ENCODE measurements around the gene NRN1. TPM values are rescaled to one million over a fixed set of nuclear protein-coding genes. Genes with fewer than 3 reads are reported as not detected.
"Not testable (repeated sequence)": the region's sequence is repeated elsewhere in the genome, so short reads cannot be mapped to it uniquely, and the experiment has no call there.

The NRN1 gene, protein sequence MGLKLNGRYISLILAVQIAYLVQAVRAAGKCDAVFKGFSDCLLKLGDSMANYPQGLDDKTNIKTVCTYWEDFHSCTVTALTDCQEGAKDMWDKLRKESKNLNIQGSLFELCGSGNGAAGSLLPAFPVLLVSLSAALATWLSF
- 20.0 TPM for total RNA-seq
- long read RNA-seq, transcript NRN1-201 (3 exons, 1,624 nt), result major isoform, 130 of 186 reads
- long read RNA-seq, partial matches to known transcripts, result 16 of 186 reads
- long read RNA-seq, other reads (novel, unspliced or antisense), result 39 of 186 reads

DNA sequence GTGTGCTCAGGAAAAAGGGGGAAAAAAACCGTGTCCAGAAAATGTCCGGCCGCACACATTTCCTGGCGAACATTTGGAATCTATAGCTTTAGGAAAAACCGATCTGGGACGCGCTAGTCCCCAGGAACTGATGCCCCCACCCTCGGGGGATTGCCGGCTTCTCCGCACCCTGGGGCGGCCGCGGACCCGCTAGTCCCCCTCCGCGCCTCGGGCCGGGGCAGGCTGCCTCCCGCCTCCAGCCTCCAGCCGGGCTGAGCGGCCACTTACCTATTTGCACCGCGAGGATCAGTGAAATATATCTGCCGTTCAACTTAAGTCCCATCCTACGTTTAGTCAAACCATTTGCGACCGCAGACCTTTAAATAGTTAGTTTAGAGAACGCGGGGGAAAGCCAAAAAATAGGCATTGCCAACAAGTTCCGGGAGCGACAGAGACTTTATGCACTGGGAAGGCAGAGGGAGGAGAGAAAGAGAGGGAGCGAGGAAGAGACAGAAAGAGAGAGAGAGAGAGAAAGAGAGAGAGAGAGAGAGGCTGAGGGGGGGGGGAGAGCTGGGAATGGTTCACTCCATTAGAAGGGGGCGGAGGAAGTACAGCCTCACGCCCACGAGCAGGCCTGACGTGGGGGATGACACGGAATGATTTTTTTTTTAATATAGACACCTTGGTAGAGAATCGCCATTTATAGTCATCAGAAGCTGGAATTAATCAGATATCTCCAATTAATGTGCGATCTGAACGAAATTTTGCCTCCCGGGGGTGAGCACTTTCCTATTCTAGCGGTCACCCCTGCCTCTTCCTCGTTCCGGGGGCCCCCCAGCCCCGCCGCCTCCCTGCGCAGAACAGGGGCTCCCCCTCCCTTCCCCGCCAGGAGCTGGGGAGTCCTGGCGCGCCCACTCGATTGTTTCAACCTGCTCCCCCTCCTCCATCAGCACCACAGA, at the start of gene NRN1:
TSS of gene NRN1 (minus strand) at position 498 of the 938 bp plus-strand sequence. CDS start at position 322, 176 bp downstream.
- DNase-seq (ENCODE audit: low spot score), result no peak

DNA sequence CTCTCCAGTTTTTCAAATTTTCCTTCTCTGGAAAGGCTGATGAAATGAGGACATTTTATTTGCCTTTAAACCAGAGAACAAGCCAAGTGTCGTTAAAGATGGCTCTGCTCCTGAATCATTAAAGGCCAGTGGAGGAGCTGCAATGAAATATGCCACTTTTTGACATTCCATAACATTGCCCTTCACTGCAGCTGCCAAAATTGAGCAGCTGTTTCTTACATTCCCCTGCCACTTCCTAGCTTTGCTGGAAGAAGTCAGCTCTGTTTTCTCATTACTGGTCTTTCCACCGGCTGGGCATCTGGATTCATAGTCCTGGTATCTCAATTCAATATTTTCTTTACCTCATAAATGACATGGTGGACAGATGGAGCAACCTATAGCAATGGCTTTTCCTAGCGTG, 45.5 kb upstream of the NRN1 start:
- no peak for DNase-seq (ENCODE audit: low spot score)

DNA sequence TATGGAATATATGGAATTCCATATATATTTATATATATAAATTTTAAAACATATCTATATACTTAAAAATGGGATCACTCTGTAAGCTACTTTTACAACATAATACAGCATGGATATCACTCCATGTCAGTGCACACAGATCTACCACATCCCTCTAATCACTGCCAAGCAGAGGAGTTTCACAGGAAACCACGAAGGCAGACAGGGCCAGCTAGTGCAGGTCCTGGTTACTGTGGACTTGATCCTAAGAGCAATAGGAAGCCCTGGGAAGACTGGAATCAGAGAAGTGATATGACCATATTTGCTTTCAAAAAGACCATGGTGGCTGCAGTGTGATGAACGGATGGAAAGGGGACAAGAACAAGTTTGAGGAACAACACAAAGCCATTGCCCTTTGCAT, 40.0 kb upstream of the NRN1 start:
- DNase-seq (ENCODE audit: low spot score), result no peak

DNA sequence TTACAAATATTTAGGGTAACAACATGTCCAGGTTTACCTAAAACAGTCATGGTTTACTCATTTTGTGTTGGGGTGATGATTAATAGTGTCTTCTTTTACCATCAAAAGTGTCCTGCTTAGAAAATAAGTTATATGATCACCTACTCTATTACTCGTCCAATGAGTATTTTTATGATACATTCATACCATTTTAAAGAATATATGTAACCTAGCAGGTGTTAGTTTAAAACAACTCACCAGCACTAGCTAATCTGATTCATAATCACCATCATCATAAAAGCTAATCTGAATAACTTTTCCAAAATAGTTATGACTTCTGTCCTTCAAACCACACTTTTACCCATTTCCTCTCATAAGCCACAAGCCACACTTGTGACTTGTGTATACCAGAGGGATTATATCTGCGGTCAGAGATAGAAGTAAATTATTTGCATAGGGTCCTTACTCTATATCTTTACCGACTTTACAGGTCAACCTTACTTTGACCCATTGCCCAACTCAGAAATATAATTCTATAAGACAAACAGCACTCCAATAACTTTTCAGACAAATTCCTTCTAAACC, 33.3 kb upstream of the NRN1 start:
- DNase-seq (ENCODE audit: low spot score), result no peak

DNA sequence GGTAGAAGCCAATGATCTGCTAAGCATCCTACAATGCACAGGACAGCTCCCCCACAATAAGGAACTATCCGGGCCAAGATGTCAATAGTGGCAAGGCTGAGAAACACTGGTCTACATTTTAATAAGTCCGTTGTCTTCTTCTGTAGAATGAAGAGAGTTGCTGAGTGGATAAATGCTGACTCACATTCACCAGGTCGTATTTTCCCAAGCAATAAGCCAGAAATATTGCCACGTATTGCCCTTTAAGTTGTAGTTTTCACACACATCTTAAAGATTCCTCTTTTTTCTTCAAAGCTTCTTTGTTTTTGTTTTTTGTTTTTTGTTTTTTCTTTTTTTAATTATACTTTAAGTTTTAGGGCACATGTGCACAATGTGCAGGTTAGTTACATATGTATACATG, 30.5 kb upstream of the NRN1 start:
- no peak for DNase-seq (ENCODE audit: low spot score)

DNA sequence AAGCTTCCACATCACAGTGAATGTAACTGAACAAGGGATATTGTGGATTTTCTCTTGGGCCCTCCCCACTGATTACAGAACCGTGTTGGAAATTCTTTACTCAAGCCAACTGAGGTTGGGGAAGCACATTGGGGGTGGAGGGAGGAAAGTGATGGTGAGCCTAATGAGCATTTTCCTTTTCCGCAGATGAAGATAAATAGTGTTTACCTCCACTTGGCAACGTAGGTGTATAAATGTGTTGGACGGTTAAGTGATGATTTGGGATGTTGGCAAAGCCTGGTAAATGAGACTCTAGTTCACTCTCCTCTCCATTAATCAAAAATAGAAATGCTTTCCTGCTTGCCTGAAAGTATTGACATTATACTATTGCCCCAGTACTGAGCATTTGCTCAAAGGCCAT, 27.1 kb upstream of the NRN1 start:
- no peak for DNase-seq (ENCODE audit: low spot score)

DNA sequence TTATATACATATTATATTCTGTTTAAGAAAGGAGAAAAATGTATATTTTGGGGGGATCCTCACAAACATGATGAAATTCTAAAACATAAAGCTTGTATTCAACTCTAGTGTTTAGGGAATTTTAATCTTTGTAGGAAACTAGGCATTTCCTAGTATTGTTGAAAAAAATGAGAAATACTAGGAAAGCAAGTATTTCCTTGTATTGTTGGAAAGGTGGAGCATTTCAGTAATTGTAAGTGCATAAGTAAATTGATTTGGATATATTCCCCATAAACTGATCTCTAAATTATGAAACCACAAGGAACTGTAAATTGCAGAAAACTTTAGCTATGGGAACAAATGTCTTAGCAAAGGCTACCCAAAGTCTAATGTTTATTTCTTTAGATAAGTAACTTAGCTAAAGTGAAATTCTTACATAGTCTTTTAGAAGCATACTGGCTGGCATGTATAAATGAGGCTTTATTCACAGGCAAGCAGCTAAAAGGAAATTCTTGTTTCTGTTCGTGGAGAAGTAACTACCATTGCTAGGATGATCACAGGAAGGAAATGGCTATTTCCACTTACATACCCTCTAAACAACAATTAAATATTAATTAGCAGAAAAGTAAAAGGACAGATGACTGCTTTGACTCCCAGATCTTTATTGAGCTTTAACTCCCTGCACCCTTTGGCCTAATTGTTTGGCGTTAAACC, 19.9 kb upstream of the NRN1 start:
- DNase-seq (ENCODE audit: low spot score), result no peak

DNA sequence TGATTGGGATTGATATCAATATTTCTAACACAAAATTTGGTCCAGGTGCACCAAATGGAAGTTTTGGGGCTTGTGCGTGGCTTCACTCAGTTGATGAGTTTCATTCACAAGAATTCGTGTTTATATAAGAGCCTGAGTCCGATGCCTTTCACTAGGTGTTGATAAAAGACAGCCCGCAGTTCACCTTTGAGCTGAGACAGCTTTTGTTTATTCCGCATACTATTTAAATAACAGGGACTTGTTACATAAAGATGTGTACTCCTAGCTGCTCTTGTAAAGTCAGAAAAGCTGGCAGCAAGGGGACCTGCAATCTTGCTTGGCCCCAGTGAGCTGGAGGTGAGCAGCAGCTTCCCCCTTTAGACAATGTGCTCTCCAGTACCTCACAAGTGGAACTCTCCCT, 19.0 kb upstream of the NRN1 start:
- DNase-seq (ENCODE audit: low spot score), result no peak

DNA sequence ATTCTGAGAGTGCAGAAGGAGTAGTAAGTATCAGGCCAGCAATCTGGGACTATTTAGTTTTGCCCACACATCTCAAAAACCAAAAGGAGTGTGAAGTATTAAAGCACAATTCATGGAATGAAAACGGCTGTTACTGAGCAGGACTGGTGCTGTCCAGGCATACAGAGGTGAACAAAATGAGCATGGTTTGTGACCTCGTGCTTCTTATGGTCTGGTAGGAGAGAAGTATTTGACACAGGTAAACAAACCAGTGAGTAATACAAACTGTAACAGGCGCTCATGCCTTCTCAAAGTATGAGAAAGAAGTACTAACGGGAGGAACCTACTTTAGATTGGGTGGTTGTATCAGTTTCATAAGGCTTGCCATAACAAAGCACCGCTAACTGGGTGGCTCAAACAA, 17.5 kb upstream of the NRN1 start:
- DNase-seq (ENCODE audit: low spot score), result no peak

DNA sequence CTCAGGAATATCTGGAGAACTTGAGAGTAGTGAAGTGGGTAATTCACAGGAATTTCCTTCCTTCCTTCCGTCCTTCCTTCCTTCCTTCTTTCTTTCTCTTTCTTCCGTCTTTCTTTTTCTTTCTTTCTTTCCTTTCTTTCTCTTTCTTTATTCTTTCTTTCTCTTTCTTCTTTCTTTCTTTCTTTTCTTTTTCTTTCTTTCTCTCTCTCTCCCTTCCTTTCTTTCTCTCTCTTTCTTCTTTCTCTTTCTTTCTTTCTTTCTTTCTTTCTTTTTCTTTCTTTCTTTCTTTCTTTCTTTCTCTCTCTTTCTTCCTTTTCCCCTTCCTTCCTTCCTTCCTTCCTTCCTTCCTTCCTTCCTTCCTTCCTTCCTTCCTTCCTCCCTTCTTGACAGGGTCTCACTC, 16.1 kb upstream of the NRN1 start:
- DNase-seq (ENCODE audit: low spot score), result not testable (repeated sequence)

DNA sequence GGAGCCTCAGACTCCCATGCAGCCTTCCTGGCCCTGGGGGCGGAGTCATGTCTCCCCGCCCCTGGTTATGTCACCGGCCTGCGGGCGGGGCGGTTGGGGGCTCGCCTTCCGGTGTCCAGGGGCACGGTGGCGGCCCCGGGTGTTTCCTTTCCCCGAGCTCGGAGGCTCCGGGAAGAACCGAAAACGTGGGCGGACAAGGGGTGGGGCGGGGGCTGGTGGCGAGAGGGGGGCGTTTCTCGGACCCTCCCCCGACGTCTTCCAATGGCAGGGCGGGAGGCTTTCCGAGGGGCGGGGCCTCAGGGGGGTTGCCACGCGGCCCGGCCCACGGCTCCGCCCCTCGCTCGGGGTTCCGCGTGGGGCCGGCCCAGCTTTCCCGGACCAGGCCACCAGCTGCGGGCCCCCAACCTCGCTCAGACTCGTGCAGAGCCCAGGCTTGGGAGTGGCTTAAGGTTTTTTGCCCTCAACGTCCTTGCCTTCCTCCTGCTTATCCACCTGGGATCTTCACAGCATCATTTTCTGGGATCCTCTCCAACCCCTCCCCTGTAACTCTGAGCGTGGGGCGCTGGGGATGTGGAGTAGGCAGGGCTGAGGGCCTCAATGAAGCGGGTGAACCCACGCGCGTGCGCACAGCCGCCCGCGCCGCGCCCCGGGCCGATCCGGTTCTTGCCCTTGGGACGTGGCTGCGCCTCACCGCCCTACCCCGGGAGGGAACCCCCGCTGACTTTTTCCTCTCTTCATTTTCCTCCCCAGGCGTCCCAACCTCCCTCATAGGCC, 2.1 kb upstream of the NRN1 start:
- DNase-seq (ENCODE audit: low spot score), result no peak

DNA sequence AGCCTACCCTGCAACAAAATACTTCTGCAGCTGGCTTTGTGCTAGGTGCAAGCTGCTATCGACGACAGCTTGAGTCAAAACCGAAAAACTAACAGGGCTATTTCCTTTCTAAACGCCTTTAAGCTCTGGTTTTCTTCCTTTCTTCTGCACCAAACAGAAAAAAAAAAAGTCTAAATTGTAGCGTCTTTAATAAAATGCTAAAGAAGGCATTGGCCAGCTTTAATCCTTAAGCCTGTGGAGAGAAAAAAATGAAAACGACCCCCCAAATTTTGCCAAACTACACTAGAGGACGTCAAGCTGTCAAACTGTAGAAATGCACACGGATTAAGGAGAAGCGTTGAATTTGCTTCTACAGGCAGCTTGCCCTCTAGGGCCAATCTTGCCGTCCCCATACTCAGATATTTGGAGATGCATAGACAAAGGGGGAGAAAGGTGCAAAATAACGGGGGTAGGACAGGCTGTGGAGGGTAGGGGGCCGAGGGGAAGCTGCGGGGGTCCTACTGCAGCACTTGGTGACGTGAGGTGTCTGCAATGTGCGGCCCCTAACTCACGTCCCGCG, 1.4 kb upstream of the NRN1 start:
- DNase-seq (ENCODE audit: low spot score), result no peak

DNA sequence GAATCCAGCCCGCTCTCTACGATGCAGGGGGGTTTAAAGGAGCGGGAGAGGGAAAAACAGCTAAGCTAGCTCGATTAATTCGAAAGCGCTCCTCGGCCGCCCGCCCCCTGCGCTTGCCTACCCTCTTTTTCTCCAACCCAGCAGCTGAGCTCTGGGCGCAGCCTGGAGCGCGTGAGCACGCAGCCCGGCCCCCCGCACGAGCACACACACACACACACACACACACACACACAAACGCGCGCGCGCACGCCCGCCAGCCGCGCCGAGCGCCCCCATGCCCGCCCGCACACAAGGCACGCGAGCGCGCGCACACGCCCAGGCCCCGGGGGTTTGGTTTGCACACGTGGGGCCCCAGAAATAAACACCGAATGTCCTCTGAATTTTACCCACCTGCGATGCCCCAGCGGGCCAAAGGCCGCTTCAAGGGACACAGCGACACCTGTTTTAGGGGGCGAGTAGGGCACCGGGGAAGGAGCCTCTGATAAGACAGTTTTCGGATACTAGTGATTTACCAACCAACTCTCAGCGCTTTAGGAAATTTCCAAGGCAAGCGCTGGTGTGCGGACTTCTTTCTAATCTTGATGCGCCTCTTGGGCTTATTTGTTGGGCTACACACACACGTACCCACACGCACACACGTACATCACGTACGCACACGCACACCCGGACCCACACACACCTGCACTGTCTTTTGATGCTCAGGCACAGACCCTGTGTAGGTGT, 802 bp upstream of the NRN1 start:
- DNase-seq (ENCODE audit: low spot score), result no peak

DNA sequence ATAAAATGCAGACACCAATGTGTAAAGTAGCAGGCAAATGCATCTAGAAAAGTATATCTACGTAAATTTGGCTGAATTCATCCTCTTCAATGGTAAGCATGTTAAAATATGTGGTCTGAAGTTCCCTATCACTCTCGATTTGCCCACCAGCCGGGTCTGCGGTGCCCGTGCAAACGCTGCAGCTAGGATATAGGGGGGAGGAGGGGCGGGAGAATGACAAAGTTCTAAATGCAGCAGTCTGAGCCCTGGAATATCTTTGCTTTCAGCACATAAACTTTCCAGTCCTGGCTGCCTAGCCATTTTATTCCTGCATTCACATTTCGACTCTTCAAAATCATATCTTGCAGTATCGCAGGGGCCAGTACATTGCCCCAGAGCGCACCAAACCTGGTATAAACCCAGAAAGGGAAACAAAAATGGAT, 708 bp downstream of the NRN1 start:
- DNase-seq (ENCODE audit: low spot score), result no peak

DNA sequence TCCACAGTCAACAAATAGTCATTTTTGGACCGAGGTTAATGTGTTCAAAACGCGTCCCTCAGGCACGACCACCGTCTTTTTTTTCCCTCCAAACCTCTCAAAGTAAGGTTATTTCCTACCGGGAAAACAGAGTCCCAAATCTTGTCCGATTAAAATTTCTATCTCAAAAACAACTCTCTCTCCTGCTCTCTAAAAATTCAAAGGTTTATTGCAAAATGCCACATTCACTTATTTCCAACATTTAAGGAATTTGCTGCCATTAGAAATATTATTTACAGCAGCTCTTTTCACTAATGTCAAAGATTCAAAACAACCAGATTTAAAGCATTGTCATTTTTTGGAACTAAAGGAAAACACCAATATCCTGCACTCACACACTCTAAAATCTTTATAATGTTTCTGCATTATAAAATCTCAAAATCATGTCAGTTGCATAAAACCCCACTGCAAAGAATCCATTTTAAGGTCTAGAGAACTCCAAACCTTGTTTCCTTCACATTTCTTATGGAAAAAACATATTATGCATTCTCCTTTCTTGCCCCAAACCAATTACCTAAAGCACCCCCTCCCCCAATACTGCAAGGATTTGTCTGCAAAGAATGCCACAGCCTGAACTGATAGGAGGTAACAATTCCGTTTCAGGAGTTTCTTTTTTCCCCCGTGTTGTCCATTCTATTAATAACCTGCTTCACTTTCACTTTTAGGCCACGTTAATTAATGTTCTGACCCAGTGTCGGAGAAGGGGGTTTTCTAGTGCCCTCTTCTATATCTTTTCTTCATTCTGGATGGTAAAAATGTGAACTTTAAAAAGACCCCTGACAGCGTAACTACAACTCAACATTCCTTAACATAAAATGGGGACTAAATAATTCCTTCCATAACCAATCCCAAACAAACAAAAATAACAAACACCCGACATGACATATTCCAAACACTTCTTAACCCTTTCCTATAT, 1.4 kb downstream of the NRN1 start:
- DNase-seq (ENCODE audit: low spot score), result no peak

DNA sequence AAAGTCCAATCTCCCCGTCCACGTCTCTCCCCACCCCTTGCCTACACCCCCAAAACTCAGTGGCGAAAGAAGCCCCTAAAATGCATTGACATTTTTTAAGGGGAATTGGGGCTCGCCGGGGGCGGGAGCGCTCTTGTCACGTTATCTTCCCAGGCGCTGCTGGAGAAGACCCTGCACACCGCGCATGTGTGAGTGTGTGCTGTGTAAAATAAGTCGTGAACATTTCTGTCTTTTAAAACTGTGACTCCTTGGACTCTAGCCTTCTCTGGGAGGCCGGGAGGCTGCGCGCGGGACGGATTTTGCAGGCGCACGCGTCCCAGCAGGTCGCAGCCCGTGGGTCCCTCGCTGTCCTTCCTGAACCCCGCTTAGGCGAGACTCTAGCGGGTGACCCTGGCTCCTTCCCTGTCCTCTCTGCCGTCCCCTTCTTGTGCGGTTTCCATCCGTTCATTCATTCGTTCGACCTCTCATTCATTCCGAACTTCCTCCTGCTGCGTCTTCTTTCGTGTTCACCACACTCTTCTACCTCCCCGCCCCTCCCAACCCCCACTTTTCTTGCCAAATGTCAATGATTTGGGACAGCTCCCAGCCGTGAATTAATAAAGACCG, 2.2 kb downstream of the NRN1 start:
- no peak for DNase-seq (ENCODE audit: low spot score)

DNA sequence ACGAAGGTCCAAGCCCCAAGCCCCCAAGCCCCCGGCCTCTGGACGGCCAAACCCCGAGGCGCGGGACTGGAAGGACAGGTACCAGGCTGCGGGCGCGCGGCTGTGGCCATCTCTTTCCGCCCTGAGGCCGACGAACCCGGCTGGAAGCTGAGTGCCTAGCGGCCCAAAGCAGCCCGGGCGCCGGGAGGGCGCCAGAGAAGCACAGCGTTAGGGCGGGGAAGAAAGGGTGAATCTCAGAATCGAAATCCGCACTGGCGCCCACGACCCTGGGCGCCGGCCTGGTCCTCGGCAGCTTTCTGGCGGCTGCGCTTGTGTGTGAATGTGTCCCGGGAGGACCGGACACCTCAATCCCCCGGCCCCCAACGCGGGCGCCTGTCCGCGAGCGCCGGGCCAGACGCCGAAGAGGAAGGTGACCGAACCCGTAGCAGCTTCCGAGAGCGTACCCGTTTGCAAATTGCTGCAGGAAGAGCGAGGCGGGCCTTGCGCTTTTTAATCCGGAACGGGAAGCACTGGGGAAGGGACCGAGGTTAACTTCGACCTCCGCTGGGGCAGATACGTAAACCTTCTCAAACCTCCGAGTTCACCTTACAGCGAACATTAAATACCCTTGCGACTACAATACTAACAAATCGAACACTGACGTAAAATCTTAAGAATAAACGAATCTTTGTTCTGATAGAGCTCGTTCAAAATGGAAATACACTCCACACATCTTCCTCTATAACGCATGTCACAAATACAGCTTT, 2.9 kb downstream of the NRN1 start:
- DNase-seq (ENCODE audit: low spot score), result no peak
